H1 (cell line): ENCODE data around the gene TUBGCP2. TPM values are rescaled to one million over a fixed set of nuclear protein-coding genes. Genes with fewer than 3 reads are reported as not detected.

Experiments
- CTCF ChIA-PET: fragments of 300-600 bp; sonication (Branson Sonifier 250); formaldehyde crosslinking; loops from one replicate; lab custom pipeline; 2021; ENCODE audit not compliant: partially characterized antibody; lab: Charles Lee
- POLR2A ChIA-PET: fragments of 300-600 bp; sonication (Branson Sonifier 250); formaldehyde crosslinking; loops from one replicate; lab custom pipeline; 2021; ENCODE audit warnings: inconsistent platforms; ENCODE audit not compliant: partially characterized antibody; lab: Charles Lee
- DNase-seq, 2 experiments: peaks; one replicate each; pipeline versions ENCODE4 v3.0.0 to v3.0.0-alpha.2; 2010 to 2022; ENCODE audit warnings: low spot score in 2 of 2, low read depth in 1 of 2, mixed read lengths in 1 of 2
- FAIRE-seq: peaks from 2 replicates; lab custom pipeline; 2011; peaks lifted over from hg19 to GRCh38; lab: Jason Lieb, UNC
- H2AFZ ChIP-seq: 2 replicates; pipeline ENCODE4 v1.8.1; 2012; ENCODE audit warnings: low read length, inconsistent platforms
- H2AK5ac ChIP-seq: 2 replicates; pipeline ENCODE4 v1.6.1; 2013; ENCODE audit warnings: low read depth, low read length
- H2BK120ac ChIP-seq: replicated peaks from 2 replicates; pipeline ENCODE3; 2013; ENCODE audit warnings: low read depth, low read length, inconsistent platforms
- H2BK12ac ChIP-seq: 2 replicates; pipeline ENCODE4 v1.6.1; 2013; ENCODE audit warnings: low read depth, low read length
- H2BK15ac ChIP-seq: 2 replicates; pipeline ENCODE4 v1.6.1; 2013; ENCODE audit warnings: low read length
- H2BK20ac ChIP-seq: 2 replicates; pipeline ENCODE4 v1.6.1; 2013; ENCODE audit warnings: low read length
- H2BK5ac ChIP-seq: 2 replicates; pipeline ENCODE4 v1.6.1; 2013; ENCODE audit warnings: low read depth, low read length
- H3K14ac ChIP-seq: 2 replicates; pipeline ENCODE4 v1.6.1; 2013; ENCODE audit warnings: inconsistent platforms; ENCODE audit not compliant: insufficient read length
- H3K18ac ChIP-seq: 2 replicates; pipeline ENCODE4 v1.6.1; 2013; ENCODE audit warnings: low read length; ENCODE audit errors: extremely low read depth
- H3K23ac ChIP-seq: 2 replicates; pipeline ENCODE4 v1.6.1; 2013; ENCODE audit warnings: inconsistent platforms; ENCODE audit not compliant: insufficient read length
- H3K23me2 ChIP-seq: 2 replicates; pipeline ENCODE4 v1.6.1; 2013; ENCODE audit warnings: low read depth, low read length
- H3K27ac ChIP-seq: 2 replicates; pipeline ENCODE4 v1.6.1; 2011; ENCODE audit warnings: low read depth, low read length, inconsistent platforms
- H3K27me3 ChIP-seq, 4 experiments: replicated peaks in 1 of 4; 1 replicate in 1 of 4; 2 replicates in 3 of 4; pipeline versions ENCODE4 v1.6.1 to v1.8.1; 2011 to 2013; ENCODE audit warnings: low read length in 3 of 4, mild to moderate bottlenecking in 3 of 4, inconsistent platforms in 2 of 4, mixed read lengths in 2 of 4, moderate library complexity in 1 of 4; ENCODE audit not compliant: control insufficient read depth in 3 of 4, insufficient read depth in 3 of 4; ENCODE audit errors: extremely low read depth in 1 of 4
- H3K36me3 ChIP-seq, 4 experiments: 2 replicates each; pipeline versions ENCODE4 v1.6.1 to v1.8.1; 2011 to 2013; ENCODE audit warnings: mild to moderate bottlenecking in 4 of 4, low read length in 3 of 4, moderate library complexity in 2 of 4, control low read depth in 1 of 4, inconsistent platforms in 1 of 4; ENCODE audit not compliant: insufficient read depth in 4 of 4, control insufficient read depth in 2 of 4
- H3K4ac ChIP-seq: replicated peaks from 2 replicates; pipeline ENCODE3; 2013; ENCODE audit warnings: low read length, low read depth, mixed read lengths, inconsistent platforms; ENCODE audit not compliant: insufficient read length
- H3K4me1 ChIP-seq, 4 experiments: replicated peaks in 1 of 4; 1 replicate in 1 of 4; 2 replicates in 3 of 4; pipeline versions ENCODE4 v1.6.1 to v1.8.1; 2011 to 2013; ENCODE audit warnings: low read length in 3 of 4, inconsistent platforms in 2 of 4, mixed read lengths in 1 of 4; ENCODE audit not compliant: insufficient read depth in 4 of 4, control insufficient read depth in 3 of 4
- H3K4me2 ChIP-seq, 2 experiments: 2 replicates each; pipeline versions ENCODE4 v1.6.1 to v1.8.1; 2011 to 2013; ENCODE audit warnings: low read depth in 2 of 2, low read length in 2 of 2, control low read depth in 1 of 2, inconsistent platforms in 1 of 2, mild to moderate bottlenecking in 1 of 2; ENCODE audit not compliant: insufficient read depth in 1 of 2
- H3K4me3 ChIP-seq, 4 experiments: fragments of 200-600, 300-600 bp in 1 of 4; sonication (generic), shearing (Covaris generic), sonication (Bioruptor Twin) in 1 of 4; 2 replicates each; pipeline versions ENCODE4 v1.5.1 to v1.8.1; 2011 to 2016; ENCODE audit warnings: low read length in 4 of 4, low read depth in 3 of 4, control low read depth in 2 of 4, inconsistent platforms in 2 of 4, mild to moderate bottlenecking in 2 of 4, mixed read lengths in 1 of 4, moderate library complexity in 1 of 4; ENCODE audit not compliant: insufficient read depth in 2 of 4; ENCODE audit errors: extremely low read depth in 1 of 4
- H3K56ac ChIP-seq: replicated peaks from 2 replicates; pipeline ENCODE3; 2013; ENCODE audit warnings: low read depth, mild to moderate bottlenecking, mixed read lengths, low read length, inconsistent platforms; ENCODE audit not compliant: insufficient read length
- H3K79me1 ChIP-seq: 2 replicates; pipeline ENCODE4 v1.6.1; 2013; ENCODE audit warnings: low read depth, low read length, control low read depth
- H3K79me2 ChIP-seq, 2 experiments: 2 replicates each; pipeline versions ENCODE4 v1.6.1 to v1.8.1; 2012 to 2013; ENCODE audit warnings: low read length in 2 of 2, mild to moderate bottlenecking in 2 of 2, inconsistent platforms in 1 of 2; ENCODE audit not compliant: insufficient read depth in 2 of 2, control insufficient read depth in 1 of 2
- H3K9ac ChIP-seq, 4 experiments: replicated peaks in 1 of 4; 1 replicate in 1 of 4; 2 replicates in 3 of 4; pipeline versions ENCODE4 v1.6.1 to v1.8.1; 2011 to 2013; ENCODE audit warnings: low read depth in 3 of 4, low read length in 3 of 4, control low read depth in 2 of 4, mild to moderate bottlenecking in 2 of 4, moderate library complexity in 2 of 4, inconsistent platforms in 1 of 4; ENCODE audit errors: extremely low read depth in 1 of 4
- H3K9me3 ChIP-seq, 2 experiments: 2 replicates each; pipeline versions ENCODE4 v1.6.1 to v1.8.1; 2012 to 2013; ENCODE audit warnings: mild to moderate bottlenecking in 2 of 2, moderate library complexity in 2 of 2, control low read depth in 1 of 2, inconsistent platforms in 1 of 2, low read depth in 1 of 2, low read length in 1 of 2, mixed read lengths in 1 of 2; ENCODE audit not compliant: insufficient read depth in 2 of 2
- H4K20me1 ChIP-seq, 2 experiments: replicated peaks in 1 of 2; 2 replicates each; pipeline versions ENCODE3 to v1.8.1; 2011 to 2013; ENCODE audit warnings: inconsistent platforms in 2 of 2, low read length in 2 of 2, mild to moderate bottlenecking in 1 of 2; ENCODE audit not compliant: insufficient read depth in 2 of 2, control insufficient read depth in 1 of 2
- H4K5ac ChIP-seq: 2 replicates; pipeline ENCODE4 v1.6.1; 2013; ENCODE audit warnings: low read length, low read depth, mixed read lengths, inconsistent platforms; ENCODE audit not compliant: insufficient read length
- H4K8ac ChIP-seq: 2 replicates; pipeline ENCODE4 v1.8.0; 2013; ENCODE audit warnings: mild to moderate bottlenecking, moderate library complexity, low read length, inconsistent platforms; ENCODE audit not compliant: insufficient read depth; ENCODE audit errors: extremely low read depth
- H4K91ac ChIP-seq: replicated peaks from 2 replicates; pipeline ENCODE3; 2013; ENCODE audit warnings: low read length, mixed read lengths, inconsistent platforms; ENCODE audit not compliant: insufficient read length
- CHD1 ChIP-seq: IDR thresholded peaks from 2 replicates; pipeline ENCODE4 v1.6.1; 2012; ENCODE audit warnings: low read depth, low read length, improper control_type of control experiment
- PHF8 ChIP-seq: fragments of 200-600 bp; sonication (generic); conservative IDR thresholded peaks from 2 replicates; pipeline ENCODE4 v1.7.1; 2012; ENCODE audit warnings: low read depth, mild to moderate bottlenecking, inconsistent platforms, low read length, moderate library complexity
- RXRA ChIP-seq: IDR thresholded peaks from 2 replicates; pipeline ENCODE4 v1.6.1; 2011; ENCODE audit warnings: low read depth, mild to moderate bottlenecking, low read length, moderate library complexity; ENCODE audit not compliant: insufficient read depth
- WGBS, 2 experiments: shearing (Covaris generic) in 1 of 2; methylation state at CpG; one replicate each; pipeline versions ENCODE4 v1.1.6 to v1.1.7; 2013 to 2015; ENCODE audit warnings: low lambda C conversion rate in 2 of 2, mixed read lengths in 2 of 2, inconsistent platforms in 1 of 2, low coverage in 1 of 2, missing lambda C conversion rate in 1 of 2; ENCODE audit not compliant: insufficient replicate concordance in 2 of 2, insufficient coverage in 1 of 2, insufficient read length in 1 of 2; ENCODE audit errors: extremely low coverage in 1 of 2, missing lambda C conversion rate in 1 of 2; 5-methylcytosine and 5-hydroxymethylcytosine counted together
- polyA plus RNA-seq, 7 experiments: library from polyadenylated mRNA; depleted of rRNA in 3 of 7; stranded (reverse) in 5 of 7; unstranded in 2 of 7; fragments of >200 nt in 5 of 7; fragments of 200-250 nt in 2 of 7; gene quantifications; 1 replicate in 5 of 7; 2 replicates in 1 of 7; 4 replicates in 1 of 7; pipeline versions ENCODE4 v1.2.1 to v1.2.3, GENCODE V29; 2011 to 2013; ENCODE audit warnings: missing spikeins in 2 of 7, mixed read lengths in 2 of 7
- total RNA-seq: library from RNA; stranded (reverse); fragmentation: NEBNext Ultra II Directional; extraction: Animal tissue kit (Norgen Biotek cat#: 25700); gene quantifications from 2 replicates; pipeline ENCODE4 v1.2.1, GENCODE V29; 2021

TUBGCP2 gene
- total and polyA plus RNA-seq, 2 of the 8 experiments (the other 6 are each of a cell fraction or from before 2014, with no cell fraction given) = 34.9 to 51.9 TPM

DNA sequence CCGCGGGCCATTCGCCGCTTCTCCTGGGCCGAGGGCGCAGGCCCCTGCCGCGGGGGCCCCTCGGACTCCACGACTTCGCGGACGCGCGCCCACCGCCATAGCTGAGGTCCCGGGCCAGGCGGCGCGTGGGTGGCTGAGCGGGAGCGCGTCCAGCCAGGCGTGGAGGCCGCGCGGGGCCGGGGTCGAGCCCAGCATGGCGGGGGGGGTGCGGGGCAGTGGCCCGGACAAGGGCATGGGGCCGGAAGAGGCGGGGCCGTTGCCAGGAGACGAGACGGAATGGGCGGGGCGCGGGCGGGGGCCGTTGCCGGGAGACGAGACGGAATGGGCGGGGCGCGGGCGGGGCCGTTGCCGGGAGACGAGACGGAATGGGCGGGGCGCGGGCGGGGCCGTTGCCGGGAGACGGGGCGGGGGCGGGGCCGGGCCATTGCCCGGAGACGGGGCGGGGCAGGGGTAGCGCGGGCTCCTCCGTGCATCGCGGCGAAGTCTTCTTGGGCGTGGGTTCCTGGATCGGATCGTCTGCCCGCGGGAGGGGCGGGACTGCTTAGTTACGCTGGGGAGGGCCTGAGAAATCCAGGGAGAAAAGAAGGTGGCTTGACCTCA is 46.8 kb downstream of the TUBGCP2 start:
- no peak overlapping the region for H3K27ac ChIP-seq
- H3K9ac ChIP-seq = peak overlapping the region in 1 of 4 experiments; percentile 83; a peak in 2 of 7 replicates
- peak overlapping the region; percentile 39 to 89 (median 58) for H3K4me3 ChIP-seq
- H2AFZ ChIP-seq = no peak overlapping the region
- no peak overlapping the region for H3K14ac ChIP-seq
- no peak overlapping the region for H2BK15ac ChIP-seq
- peaks cover 7% of the 10 kb centered on the region; the same call in 1 of the 2 replicates for H3K23me2 ChIP-seq
- peaks cover 0 to 15% (median 8%) of the 10 kb centered on the region in 4 experiments; a peak in 6 of 7 replicates for H3K27me3 ChIP-seq
- H2BK120ac ChIP-seq = no peak overlapping the region
- H3K18ac ChIP-seq = peak overlapping the region; percentile 78
- H3K4me2 ChIP-seq = peak overlapping the region; percentile 72 to 94
- FAIRE-seq (no peak), DNase-seq (peak in 1 of 2 experiments; percentile 78)
- ChIA-PET CTCF (interaction anchor here (0.6 to 2.4 kb wide), 4 partner anchors 16 to 46 kb away, joined by 3 to 8 read pairs (median 4); no protein-coding TSS in a partner anchor), POLR2A (interaction anchor here (1.8 kb wide), 1 partner anchor 16 kb away, joined by 7 read pairs; the partner anchor contains the start of gene ADAM8)
- TF ChIP-seq PHF8 (peak; percentile 63; the same call in 1 of the 2 replicates), CHD1 (no peak), RXRA (no peak)
- no peak overlapping the region for H3K56ac ChIP-seq
- peaks cover 0 to 20% (median 11%) of the 10 kb centered on the region in 4 experiments; a peak in 5 of 7 replicates for H3K4me1 ChIP-seq
- H2AK5ac ChIP-seq = no peak overlapping the region
- no peaks in the 10 kb centered on the region for H4K20me1 ChIP-seq
- no peak overlapping the region for H2BK5ac ChIP-seq
- H4K8ac ChIP-seq = 0 out of 2 replicates have a peak overlapping the region, but pooled peaks have one; percentile 79
- H4K91ac ChIP-seq = no peak overlapping the region
- no peak overlapping the region for H2BK12ac ChIP-seq
- no peaks in the 10 kb centered on the region for H3K36me3 ChIP-seq
- no peak overlapping the region for H2BK20ac ChIP-seq
- no peak overlapping the region for H3K23ac ChIP-seq
- peak overlapping the region; percentile 75 for H4K5ac ChIP-seq
- H3K4ac ChIP-seq = no peak overlapping the region
- H3K79me2 ChIP-seq = no peaks in the 10 kb centered on the region
- 1% methylated on average over 27 of the region's 79 CpGs; no CpG with 5 or more reads in 1 of the 2 experiments for WGBS, 2 experiments
- H3K79me1 ChIP-seq = no peaks in the 10 kb centered on the region
- no peaks in the 10 kb centered on the region for H3K9me3 ChIP-seq
